GOT3 (cell line): ENCODE results near the gene GRAMD1A.
"Not testable (repeated sequence)": the region's sequence is repeated elsewhere in the genome, so short reads cannot be mapped to it uniquely, and the experiment has no call there.

Experiments used
- DNase-seq: peaks from one replicate; lab custom pipeline; 2025; ENCODE audit warnings: mixed read lengths; lab: John Stamatoyannopoulos, UW

Gene GRAMD1A

GRCh38 chr19:35004517-35005255 is 4.6 kb downstream of the GRAMD1A start:
- DNase-seq, result no peak

DNA sequence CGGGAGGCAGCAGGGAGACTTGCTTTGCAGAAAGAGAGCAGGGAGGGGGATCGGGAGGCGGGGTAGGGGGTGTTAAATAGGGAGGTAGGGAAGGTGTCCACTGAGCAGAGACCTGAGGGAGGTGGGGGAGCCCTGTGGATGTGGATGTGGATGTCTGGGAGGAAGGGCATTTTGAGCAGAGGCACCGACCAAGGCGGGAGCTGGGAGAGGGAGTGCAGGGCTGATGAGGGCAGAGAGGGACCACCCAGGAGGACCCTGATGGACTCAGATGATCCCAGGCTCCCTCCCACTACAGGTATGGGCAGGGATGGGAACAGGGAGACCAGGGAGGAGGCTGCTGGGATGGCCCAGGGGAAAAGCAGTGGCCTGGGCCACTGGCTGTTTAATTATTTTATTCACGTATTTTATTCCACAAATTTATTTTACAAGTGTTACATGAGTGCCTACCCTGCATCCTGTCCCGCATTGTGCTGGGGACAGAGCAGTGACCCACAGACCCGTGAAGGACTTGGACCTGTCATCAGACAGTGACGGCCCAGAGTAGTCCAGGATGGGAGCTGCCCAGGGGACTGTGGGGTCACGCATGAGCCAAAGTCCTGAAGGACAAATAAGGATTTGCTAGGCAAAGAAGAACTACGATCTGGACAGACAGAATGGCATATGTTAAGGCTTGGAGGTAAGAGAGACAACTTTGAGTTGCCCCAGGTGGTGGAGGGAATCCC is 5.3 kb downstream of the GRAMD1A start:
- no peak for DNase-seq

GRCh38 chr19:35006007-35006341 is 5.9 kb downstream of the GRAMD1A start:
- DNase-seq, result not testable (repeated sequence)

DNA sequence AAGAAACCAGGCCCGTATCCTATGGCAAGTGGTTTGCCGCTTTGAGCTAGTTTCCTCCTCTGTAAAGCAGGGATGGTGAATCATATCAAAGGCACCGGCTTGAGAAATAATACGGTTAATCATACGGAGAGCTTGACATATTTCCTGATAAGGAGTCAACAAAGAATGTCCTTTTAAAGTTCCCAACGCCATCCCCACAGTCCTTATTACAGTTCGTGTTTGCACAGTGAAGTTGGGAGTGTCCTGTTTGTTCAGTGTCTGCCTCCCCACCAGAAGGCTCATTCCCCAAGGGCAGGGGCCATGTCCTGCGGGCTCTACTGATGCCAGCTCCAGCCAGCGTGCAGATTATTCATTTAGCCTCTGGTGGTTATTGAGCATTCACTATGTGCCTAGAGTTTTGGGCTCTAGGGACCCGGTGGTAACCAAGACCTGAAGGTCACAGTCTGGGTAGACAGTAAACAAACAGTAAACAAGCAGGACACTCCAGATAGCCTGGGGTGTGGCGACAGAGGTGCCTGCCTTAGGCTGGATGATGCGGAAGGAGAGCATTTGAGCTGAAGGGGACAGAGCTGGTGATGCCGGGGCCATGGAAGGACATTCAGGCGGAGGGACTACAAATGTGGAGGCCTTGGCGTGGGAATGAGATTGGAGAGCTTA is 6.3 kb downstream of the GRAMD1A start:
- DNase-seq, result no peak

DNA sequence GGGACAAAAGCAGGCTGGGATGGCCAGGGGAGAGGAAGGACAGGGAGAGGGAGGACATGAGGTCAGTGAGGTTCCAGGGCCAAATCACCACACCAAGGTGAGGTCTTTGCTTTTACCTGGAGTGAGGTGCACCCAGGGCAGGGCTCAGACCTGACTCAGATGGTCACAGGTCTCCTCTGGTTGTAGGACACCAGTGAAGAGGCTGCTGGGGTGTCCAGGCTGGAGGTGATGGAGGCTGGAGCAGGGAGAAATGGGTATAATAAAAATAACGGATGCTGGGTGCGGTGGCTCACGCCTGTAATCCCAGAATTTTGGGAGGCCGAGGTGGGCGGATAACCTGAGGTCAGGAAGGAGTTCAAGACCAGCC is 6.9 kb downstream of the GRAMD1A start:
- DNase-seq, result no peak

DNA sequence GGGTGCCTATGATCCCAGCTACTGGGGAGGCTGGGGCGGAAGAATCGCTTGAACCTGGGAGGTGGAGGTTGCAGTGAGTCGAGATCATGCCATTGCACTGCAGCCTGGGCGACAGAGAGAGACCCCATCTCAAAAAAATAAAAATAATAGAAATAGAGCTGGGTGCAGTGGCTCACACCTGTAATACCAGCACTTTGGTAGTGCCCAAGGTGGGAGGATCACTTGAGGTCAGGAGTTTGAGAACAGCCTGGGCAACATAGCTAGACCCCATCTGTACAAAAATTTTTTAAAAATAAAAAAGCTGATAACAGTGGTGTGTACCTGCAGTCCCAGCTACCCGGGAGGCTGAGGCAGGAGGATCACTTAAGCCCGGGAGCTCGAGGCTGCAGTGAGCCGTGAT is 7.3 kb downstream of the GRAMD1A start:
- not testable (repeated sequence) for DNase-seq

- no peak for DNase-seq
Measured at GRCh38 chr19:35008891-35009341, 8.8 kb downstream of the GRAMD1A start.

- no peak for DNase-seq
Measured at GRCh38 chr19:35009424-35010415, 9.6 kb downstream of the GRAMD1A start.

DNA sequence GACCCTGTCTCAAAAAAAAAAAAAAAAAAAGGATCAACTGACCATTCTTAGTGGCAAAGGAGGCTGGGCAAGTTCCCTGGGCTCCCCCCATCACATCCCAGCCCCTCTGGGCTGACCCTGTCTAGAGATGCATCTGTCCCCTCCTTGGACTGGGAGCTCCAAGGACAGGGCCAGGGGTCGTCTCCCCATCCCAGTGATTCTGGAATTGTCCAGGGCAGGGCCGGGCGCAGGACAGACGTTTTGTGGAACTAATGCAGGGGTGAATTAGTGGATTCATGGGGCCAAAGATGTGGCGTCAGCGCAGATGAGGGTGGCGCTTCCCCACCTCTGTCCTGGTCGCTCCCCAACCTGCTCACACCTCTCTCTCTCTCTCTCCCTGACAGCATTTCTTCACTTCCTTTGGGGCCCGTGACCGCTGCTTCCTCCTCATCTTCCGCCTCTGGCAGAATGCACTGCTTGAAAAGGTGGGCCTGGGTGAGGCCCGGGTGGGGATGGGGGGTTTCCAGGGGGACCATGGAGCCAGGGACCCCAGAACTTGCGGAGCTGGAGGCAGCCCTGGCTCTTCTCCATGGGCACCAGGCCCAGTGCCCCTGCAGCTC is 11.1 kb downstream of the GRAMD1A start:
- no peak for DNase-seq

- DNase-seq, result no peak
Measured at GRCh38 chr19:35011737-35012682, 11.9 kb downstream of the GRAMD1A start.

GRCh38 chr19:35013041-35013819 is 13.1 kb downstream of the GRAMD1A start:
- no peak for DNase-seq

GRCh38 chr19:35013820-35014754 is 14.0 kb downstream of the GRAMD1A start:
- no peak for DNase-seq

- DNase-seq, result not testable (repeated sequence)
Measured at GRCh38 chr19:35014774-35015173, 14.7 kb downstream of the GRAMD1A start.

DNA sequence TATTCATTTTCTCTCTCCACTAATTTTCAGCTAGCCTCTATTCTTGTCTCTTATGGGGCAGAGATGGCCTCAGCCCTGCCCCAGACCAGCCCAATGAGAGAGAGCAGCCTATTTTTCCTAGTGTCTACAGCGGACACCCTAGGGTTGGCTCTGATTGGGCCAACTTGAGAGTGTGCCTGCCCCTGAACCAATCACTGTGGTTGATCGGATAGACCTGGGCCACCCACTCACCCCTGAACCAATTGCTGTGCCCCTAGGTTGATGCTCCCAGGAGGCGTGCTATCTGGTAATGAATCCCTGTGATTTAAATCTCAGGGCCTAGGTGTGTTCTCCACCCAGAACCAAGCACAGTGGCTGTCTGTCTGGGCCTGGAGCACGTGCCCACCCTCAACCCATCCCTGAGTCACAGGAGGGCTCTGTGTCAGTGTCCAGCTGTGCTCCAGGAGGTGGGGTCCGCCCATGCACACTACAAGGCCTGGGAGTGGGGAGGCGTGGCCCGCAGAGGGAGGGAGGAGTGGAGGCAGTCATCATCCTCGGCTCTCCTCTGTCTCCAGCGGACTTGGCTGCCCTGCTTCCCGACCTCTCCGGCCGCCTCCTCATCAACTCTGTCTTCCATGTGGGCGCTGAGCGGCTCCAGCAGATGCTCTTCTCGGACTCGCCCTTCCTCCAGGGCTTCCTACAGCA is 15.3 kb downstream of the GRAMD1A start:
- DNase-seq, result no peak

GRCh38 chr19:35015954-35016351 is 15.8 kb downstream of the GRAMD1A start:
- no peak for DNase-seq

GRCh38 chr19:35017507-35017906 is 17.4 kb downstream of the GRAMD1A start:
- no peak for DNase-seq

DNA sequence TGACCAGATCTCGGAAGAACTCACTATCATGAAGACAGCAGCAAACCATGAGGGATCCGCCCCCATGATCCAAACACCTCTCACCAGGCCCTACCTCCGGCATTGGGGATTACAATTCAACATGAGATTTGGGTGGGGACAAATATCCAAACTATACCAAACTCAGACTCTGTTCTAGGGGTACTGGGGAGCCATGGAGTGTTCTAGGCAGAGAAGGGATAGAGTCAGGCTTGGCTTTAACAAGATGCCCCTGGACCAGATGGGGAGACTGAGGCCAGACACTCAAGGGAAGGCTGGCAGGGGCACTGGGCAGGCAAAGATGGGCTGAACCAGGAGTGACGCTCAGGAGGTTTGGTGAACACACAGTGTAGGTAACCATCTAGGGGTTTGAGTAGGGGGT is 18.3 kb downstream of the GRAMD1A start:
- no peak for DNase-seq

DNA sequence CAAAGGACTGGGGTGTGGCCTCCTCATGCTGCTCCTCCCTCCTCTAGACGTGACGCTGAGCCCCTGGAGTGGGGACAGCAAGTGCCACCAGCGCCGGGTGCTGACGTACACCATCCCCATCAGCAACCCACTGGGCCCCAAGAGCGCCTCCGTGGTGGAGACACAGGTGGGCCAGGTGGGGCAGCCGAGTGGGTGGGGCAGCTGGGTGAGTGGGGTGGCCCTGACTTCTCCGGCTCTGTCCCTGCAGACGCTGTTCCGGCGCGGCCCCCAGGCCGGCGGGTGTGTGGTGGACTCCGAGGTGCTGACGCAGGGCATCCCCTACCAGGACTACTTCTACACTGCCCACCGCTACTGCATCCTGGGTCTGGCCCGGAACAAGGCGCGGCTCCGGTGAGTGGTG is 19.0 kb downstream of the GRAMD1A start:
- no peak for DNase-seq
